ENCODE data around the gene CCDC141.

CCDC141 gene

GRCh38 chr2:178828486-178828881 is 221.5 kb downstream of the CCDC141 start:
- no peak for DNase-seq (ENCODE audit: low read depth)

DNA sequence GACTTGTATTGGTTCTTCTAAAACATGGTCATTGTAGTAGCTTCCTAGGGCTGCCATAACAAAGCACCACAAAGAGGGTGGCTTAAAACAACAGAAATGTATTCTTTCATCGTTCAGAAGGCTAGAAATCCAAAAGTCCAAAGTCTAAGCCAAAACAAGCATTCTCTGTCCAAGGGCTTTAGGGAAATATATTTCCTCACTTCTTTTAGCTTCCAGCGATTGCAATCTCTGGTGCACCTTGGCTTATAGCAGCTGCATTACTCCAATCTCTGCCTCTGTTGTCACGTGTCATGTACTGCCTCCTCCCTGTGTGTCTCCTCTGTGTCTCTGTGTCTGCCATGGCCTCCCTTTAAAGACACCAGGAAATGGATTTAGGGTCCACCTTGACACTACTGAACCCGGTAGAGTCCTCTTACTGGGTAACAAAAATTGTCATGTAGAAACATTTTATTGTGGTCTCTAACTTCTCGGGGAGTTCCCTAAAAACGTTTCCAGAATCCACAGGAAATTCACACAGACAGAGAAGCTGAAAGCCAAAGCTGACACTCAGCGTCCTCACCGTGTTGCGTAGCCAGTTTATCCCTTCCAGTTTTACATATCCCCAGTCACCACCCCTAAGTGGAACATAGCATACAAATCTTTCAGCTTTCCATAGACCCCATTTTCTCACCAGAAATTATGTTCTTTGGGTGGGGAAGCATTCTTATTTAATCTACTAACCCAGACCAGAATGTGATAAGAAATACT is 222.0 kb downstream of the CCDC141 start:
- DNase-seq (ENCODE audit: low read depth), result no peak

DNA sequence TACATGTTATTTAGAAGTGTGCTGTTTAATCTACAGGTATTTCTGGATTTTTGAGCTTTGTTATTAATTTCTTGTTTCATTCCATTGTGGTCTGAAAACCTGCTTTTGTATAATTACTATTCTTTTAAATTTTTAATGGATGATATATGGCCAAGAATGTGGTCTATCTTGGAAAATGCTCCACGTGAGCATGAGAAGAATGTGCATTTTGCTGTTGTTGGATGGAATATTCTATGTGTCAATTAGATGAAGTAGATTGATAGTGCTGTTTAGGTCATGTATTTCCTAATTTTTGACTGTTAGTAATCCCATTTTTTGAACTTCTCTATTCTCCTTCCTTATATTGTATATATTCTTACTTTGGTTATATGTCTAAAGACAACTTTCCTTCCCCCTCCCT is 222.8 kb downstream of the CCDC141 start:
- no peak for DNase-seq (ENCODE audit: low read depth)

GRCh38 chr2:178825183-178825582 is 224.8 kb downstream of the CCDC141 start:
- no peak for DNase-seq (ENCODE audit: low read depth)

GRCh38 chr2:178824181-178824580 is 225.8 kb downstream of the CCDC141 start:
- no peak for DNase-seq (ENCODE audit: low read depth)

GRCh38 chr2:178819992-178820391 is 229.9 kb downstream of the CCDC141 start:
- no peak for DNase-seq (ENCODE audit: low read depth)

GRCh38 chr2:178819147-178819875 is 230.6 kb downstream of the CCDC141 start:
- DNase-seq (ENCODE audit: low read depth), result no peak

DNA sequence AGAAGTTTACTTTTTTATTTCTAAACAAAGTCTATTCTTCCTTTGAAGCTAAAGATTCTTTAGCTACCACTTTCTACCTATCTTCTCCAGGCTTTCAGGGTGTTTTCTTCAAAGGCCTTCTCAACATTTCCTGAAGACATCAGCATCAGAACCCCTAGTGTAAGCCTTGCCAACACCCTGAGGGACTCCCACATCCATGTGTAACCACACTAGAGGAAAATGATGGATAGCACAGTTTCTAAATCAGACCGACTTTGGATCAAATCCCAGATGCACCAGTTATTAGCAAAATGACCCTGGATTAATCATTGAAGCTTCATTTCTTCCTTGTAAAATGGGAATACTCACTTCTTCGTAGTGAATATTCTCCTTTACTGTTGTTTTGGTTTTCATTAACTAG is 238.0 kb downstream of the CCDC141 start:
- no peak for DNase-seq (ENCODE audit: low read depth)

- no peak for DNase-seq (ENCODE audit: low read depth)
Measured at GRCh38 chr2:178811045-178811444, 238.9 kb downstream of the CCDC141 start.

DNA sequence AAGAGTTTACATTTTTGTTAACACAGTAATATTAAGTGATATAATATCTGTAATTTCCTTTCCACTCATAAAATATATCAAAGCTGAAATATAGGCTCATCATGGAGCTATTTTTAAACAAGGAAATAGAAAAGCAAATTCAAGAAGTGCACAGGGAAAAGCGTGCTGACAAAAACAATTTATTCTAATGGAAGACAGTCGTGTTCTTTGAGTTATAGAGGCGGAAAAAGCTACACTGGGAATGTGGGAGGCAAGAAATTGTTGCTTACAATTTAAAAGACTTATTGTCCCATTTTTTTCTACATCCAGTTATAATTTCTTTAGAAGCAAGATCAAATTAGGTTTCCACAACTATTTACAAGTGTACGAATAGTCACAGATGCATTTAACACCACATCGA is 239.5 kb downstream of the CCDC141 start:
- DNase-seq (ENCODE audit: low read depth), result no peak

- DNase-seq (ENCODE audit: low read depth), result no peak
Measured at GRCh38 chr2:178807227-178808008, 242.5 kb downstream of the CCDC141 start, which contains the start of gene TTN. TTN (minus strand) TSS chr2:178807423; CDS start chr2:178804642, 2,781 bp downstream.

DNA sequence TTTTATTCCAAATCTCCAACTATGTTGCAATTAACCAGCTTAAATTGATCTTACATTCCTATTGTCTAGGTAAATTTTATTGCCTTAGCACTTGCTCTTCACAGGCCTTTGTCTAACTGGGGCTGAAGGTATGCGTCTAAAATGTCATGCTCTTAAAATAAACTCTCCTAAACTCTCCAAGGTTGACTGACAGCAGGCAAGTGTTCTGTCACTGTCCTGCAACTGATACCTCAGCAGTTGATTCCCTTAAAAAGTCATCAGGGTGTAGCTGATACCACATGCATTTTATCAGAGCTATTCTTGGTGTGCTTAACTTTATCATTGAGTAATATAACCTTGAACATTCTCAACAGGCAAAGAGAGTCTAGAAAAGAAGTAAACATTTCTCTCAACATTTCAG is 243.4 kb downstream of the CCDC141 start:
- DNase-seq (ENCODE audit: low read depth), result no peak

DNA sequence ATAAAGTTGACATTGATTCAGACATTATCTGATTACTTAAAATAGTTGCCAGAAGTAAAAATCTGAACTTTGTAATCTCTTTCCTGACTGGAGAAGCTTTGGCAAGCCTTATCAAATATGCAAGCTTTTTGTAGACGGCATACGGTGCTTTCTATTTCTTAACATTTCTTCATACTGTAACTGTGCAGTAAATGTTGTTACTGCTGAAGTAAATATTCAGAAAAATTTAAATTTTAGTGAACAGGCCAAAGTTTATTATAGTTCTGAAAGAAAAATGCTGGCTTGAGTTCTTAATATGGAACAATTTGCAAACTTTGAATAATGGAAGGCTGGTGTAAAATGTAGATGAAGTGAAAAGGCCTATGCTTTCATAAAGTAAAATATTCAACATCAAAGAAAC is 244.5 kb downstream of the CCDC141 start:
- no peak for DNase-seq (ENCODE audit: low read depth)

GRCh38 chr2:178804791-178805190 is 245.1 kb downstream of the CCDC141 start:
- no peak for DNase-seq (ENCODE audit: low read depth)

DNA sequence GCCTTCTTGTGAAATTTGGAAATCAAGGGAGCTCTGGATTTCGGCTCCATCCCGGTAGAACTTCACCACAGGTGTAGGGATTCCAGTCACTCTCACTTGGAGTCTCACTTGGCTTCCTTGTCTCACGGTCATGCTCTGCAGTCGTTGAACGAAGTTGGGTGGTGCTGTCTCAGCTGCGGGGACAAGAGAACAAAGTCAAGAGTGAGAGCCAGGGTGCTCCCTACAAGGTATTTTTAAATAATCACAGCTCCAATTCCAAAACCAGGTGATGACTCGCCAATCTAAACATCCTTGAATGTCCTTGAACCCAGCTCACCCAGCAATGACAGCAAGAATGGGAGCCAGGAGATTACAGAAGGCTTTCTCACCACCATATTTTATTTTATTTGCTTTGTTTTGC is 249.4 kb downstream of the CCDC141 start:
- DNase-seq (ENCODE audit: low read depth), result no peak

DNA sequence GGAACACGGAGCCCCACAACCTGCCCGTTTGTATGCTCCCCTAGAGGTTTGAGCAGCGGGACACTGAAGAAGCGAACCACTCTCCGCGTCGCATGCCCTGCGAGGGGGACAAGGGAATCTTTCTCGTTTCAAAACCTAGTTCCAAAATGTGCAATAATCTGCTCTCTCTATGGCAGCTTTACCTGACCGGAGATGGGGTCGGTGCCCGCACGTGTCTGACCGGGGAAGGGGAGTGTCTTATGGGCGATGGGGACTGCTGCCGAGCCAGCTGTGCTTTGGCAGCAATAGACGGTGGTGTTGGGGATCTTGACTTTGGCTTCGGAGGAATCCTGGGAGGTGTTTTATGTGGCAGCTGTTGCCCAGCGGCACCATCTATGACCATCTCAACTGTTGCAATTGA is 250.6 kb downstream of the CCDC141 start:
- DNase-seq (ENCODE audit: low read depth), result no peak

DNA sequence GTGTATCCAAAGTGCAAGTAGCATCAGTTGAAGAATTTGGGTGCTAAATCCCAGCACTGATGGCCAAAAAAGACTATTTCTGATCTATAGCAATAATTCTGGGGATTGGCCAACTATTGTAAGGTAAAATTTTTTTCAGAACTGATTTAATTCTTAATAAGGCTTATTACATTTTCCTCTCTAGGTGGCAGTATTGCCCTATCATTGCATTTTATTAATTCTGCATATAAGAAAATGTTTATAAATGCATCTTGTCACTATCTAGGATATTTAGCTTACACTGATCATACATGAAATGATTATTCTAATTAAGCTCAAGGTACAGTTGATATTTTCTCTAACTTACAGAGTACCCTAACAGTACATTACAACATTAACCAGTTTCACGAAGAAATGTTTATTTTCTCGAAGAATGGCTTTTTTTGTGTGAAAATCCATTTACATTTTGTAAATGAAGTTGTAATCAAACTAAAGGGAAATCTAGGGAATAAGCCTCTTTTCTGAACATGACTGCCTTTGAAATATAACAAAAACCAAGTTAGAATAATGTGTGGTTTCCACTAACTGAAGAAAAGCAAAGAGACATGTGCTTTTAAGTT is 253.8 kb downstream of the CCDC141 start:
- no peak for DNase-seq (ENCODE audit: low read depth)

DNA sequence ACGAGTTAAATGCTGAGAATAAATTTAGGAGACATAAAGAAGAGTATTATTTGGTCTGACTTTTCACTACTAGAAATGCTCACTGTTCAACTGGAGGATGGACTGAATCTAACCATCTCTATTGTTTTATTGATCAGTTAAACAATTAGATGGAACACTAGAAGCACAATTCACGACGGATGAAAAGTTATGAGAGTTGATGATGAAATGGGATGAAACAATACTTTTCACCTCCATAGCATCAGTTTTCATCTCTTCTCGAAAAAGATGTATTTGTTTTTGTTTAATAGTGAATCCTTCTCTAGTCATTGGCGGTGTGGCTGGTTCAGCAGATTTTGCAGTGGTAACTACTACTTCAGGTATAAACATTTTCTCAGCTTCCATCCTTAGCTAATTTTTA is 262.0 kb downstream of the CCDC141 start:
- no peak for DNase-seq (ENCODE audit: low read depth)

GRCh38 chr2:178787155-178787554 is 262.8 kb downstream of the CCDC141 start:
- DNase-seq (ENCODE audit: low read depth), result no peak

- DNase-seq (ENCODE audit: low read depth), result no peak
Measured at GRCh38 chr2:178783889-178784288, 266.0 kb downstream of the CCDC141 start.

- DNase-seq (ENCODE audit: low read depth), result no peak
Measured at GRCh38 chr2:178782236-178782635, 267.7 kb downstream of the CCDC141 start.
